H1 (cell line): ENCODE measurements around the gene ELAPOR1. TPM values are rescaled to one million over a fixed set of nuclear protein-coding genes. Genes with fewer than 3 reads are reported as not detected.
A peak's percentile ranks its signal among the peaks of the same experiment; 100 is the strongest.

Source experiments
- CHD2 ChIP-seq: IDR thresholded peaks from 2 replicates; pipeline ENCODE4 v1.6.1; 2012; ENCODE audit warnings: low read length, improper control_type of control experiment
- EP300 ChIP-seq, 2 experiments: IDR thresholded peaks; 1 replicate in 1 of 2; 2 replicates in 1 of 2; pipeline ENCODE4 v1.6.1; 2011 to 2012; ENCODE audit warnings: low read depth in 2 of 2, low read length in 2 of 2, mild to moderate bottlenecking in 2 of 2, borderline replicate concordance in 1 of 2, inconsistent platforms in 1 of 2, moderate library complexity in 1 of 2
- GTF2F1 ChIP-seq: IDR thresholded peaks from 2 replicates; pipeline ENCODE4 v1.6.1; 2012; ENCODE audit warnings: low read depth, low read length, improper control_type of control experiment, borderline replicate concordance
- HDAC2 ChIP-seq, 2 experiments: fragments of 300-600 bp in 1 of 2; sonication (generic) in 1 of 2; IDR thresholded peaks; 2 replicates each; pipeline ENCODE4 v1.6.1; 2011 to 2012; ENCODE audit warnings: low read depth in 2 of 2, low read length in 2 of 2, mild to moderate bottlenecking in 2 of 2, moderate library complexity in 2 of 2, borderline replicate concordance in 1 of 2, inconsistent platforms in 1 of 2
- PHF8 ChIP-seq: fragments of 200-600 bp; sonication (generic); conservative IDR thresholded peaks from 2 replicates; pipeline ENCODE4 v1.7.1; 2012; ENCODE audit warnings: low read depth, mild to moderate bottlenecking, inconsistent platforms, low read length, moderate library complexity
- RAD21 ChIP-seq, 2 experiments: IDR thresholded peaks in 1 of 2; conservative IDR thresholded peaks in 1 of 2; 2 replicates each; pipeline ENCODE4 v1.6.1; 2011; ENCODE audit warnings: low read depth in 2 of 2, low read length in 2 of 2, improper control_type of control experiment in 1 of 2, inconsistent platforms in 1 of 2, mild to moderate bottlenecking in 1 of 2, moderate library complexity in 1 of 2
- TAF1 ChIP-seq: IDR thresholded peaks from 2 replicates; pipeline ENCODE4 v1.6.1; 2011; ENCODE audit warnings: mild to moderate bottlenecking, low read depth, low read length
- YY1 ChIP-seq: IDR thresholded peaks from 2 replicates; pipeline ENCODE4 v1.6.1; 2011; ENCODE audit warnings: low read depth, mild to moderate bottlenecking, low read length
- polyA plus RNA-seq, 7 experiments: library from polyadenylated mRNA; depleted of rRNA in 3 of 7; stranded (reverse) in 5 of 7; unstranded in 2 of 7; fragments of >200 nt in 5 of 7; fragments of 200-250 nt in 2 of 7; gene quantifications; 1 replicate in 5 of 7; 2 replicates in 1 of 7; 4 replicates in 1 of 7; pipeline versions ENCODE4 v1.2.1 to v1.2.3, GENCODE V29; 2011 to 2013; ENCODE audit warnings: missing spikeins in 2 of 7, mixed read lengths in 2 of 7
- total RNA-seq: library from RNA; stranded (reverse); fragmentation: NEBNext Ultra II Directional; extraction: Animal tissue kit (Norgen Biotek cat#: 25700); gene quantifications from 2 replicates; pipeline ENCODE4 v1.2.1, GENCODE V29; 2021

ELAPOR1 gene
- total and polyA plus RNA-seq, 2 of the 8 experiments (the other 6 are each of a cell fraction or from before 2014, with no cell fraction given): 1.2 to 2.5 TPM

DNA sequence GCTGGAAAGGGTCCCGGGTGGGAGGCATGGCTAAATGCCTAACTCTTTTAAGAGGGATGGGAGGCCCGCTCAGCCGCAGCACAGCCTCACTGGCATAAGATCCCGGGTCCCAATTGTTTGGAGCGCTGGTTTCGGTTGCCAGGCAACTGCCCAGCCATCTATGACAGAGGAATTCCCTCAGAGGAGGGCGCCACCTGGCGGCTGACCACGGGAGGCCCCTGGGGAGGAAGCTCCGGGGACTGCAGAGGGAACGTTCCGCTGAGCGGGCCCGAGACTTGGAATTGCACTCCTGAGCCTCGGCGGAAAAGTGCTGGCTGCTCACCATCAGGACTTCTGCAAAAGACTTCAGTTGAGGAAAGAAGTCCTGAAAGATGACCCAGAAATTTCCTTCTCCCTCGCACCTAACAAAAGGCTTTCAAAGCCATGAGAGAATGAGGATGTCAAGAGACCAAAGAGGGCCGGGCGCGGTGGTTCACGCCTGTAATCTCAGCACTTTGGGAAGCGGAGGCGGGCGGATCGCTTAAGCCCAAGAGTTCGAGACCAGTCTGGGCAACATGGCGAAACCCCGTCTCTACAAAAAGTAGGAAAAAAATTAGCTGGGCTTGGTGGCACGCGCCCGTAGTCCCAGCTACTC, 1.1 kb upstream of the ELAPOR1 start (continued):
- TF ChIP-seq RAD21 (IDR thresholded peaks at IDR 0.05 in 1 of 2, conservative IDR thresholded peaks at IDR 0.05 in 1 of 2; ENCODE audit: low read depth in 2 of 2, low read length in 2 of 2): peak; percentile 72 to 83
- peak in 1 of 2 experiments; percentile 73; a peak in 1 of 3 replicates for TF ChIP-seq EP300 (IDR thresholded peaks at IDR 0.05; ENCODE audit: borderline replicate concordance in 1 of 2, low read depth in 2 of 2, low read length in 2 of 2)
- TF ChIP-seq YY1: 0 out of 2 replicates have a peak, but pooled peaks have one; percentile 61
- TF ChIP-seq TAF1: 0 out of 2 replicates have a peak, but pooled peaks have one; percentile 30
- no peak for TF ChIP-seq GTF2F1
- peak in 1 of 2 experiments; percentile 47; a peak in 1 of 4 replicates for TF ChIP-seq HDAC2 (IDR thresholded peaks at IDR 0.05; ENCODE audit: borderline replicate concordance in 1 of 2, low read depth in 2 of 2, low read length in 2 of 2)
- TF ChIP-seq PHF8: no peak
- 0 out of 2 replicates have a peak, but pooled peaks have one; percentile 14 for TF ChIP-seq CHD2
